Lower lobe of right lung (tissue), 2 donors: Measurements from ENCODE around the gene DNAJB12. TPM values are rescaled to one million over a fixed set of nuclear protein-coding genes. Genes with fewer than 3 reads are reported as not detected.
A peak's percentile ranks its signal among the peaks of the same experiment; 100 is the strongest.

Experiments used
- ATAC-seq, 2 donors: fragments of 200-7000 bp; cut with Tn5 transposase; one replicate each; pipeline ENCODE4 v1.9.1; 2020 to 2022; ENCODE audit warnings: mild to moderate bottlenecking in 2 of 2, moderate library complexity in 2 of 2
- DNase-seq: peaks from one replicate; pipeline ENCODE4 v3.0.0-alpha.2; 2020
- H3K27ac ChIP-seq: fragments of 200-600 bp; one replicate; pipeline ENCODE4 v1.8.0; 2022
- H3K27me3 ChIP-seq: fragments of 200-600 bp; one replicate; pipeline ENCODE4 v1.8.0; 2022; ENCODE audit warnings: low read depth
- H3K36me3 ChIP-seq: fragments of 200-600 bp; one replicate; pipeline ENCODE4 v1.8.0; 2022; ENCODE audit warnings: mild to moderate bottlenecking
- H3K4me1 ChIP-seq: fragments of 200-600 bp; one replicate; pipeline ENCODE4 v1.8.0; 2022
- H3K4me3 ChIP-seq: fragments of 200-600 bp; one replicate; pipeline ENCODE4 v1.8.0; 2022; ENCODE audit warnings: mild to moderate bottlenecking
- H3K9me3 ChIP-seq: fragments of 200-600 bp; one replicate; pipeline ENCODE4 v1.8.0; 2022
- intact Hi-C: fragments of 100-400 bp; cut with DNase I; formaldehyde crosslinking; loops from one replicate; pipeline ENCODE4 v1.11.0; 2022
- total RNA-seq: library from RNA; stranded (reverse); fragmentation: NEBNext Ultra II Directional; extraction: Animal tissue kit (Norgen Biotek cat#: 25700); gene quantifications from one replicate; pipeline ENCODE4 v1.2.1, GENCODE V29; 2021
- TF ChIP-seq, protein P1 (sequence below): fragments of 200-600 bp; IDR thresholded peaks from one replicate; pipeline ENCODE4 v1.8.0; 2022; ENCODE audit warnings: antibody characterized with exemption, mild to moderate bottlenecking
- donor health status: DM: no; HTN: yes; CAD: no; lungs with severe emphysema.

DNAJB12 gene
- total RNA-seq, 1 donor from 2014 or later: 44.7 TPM

GRCh38 chr10:72336259-72337038 is 18.3 kb downstream of the DNAJB12 start:
- DNase-seq (peak; percentile 44), ATAC-seq (no peak)
- Histone ChIP-seq H3K36me3 (peaks cover 71% of the 10 kb centered on the region), H3K4me3 (no peak overlapping the region), H3K9me3 (no peaks in the 10 kb centered on the region), H3K27me3 (no peaks in the 10 kb centered on the region), H3K27ac (peak overlapping the region; percentile 94), H3K4me1 (peaks cover 76% of the 10 kb centered on the region)
- intact Hi-C loops: no loop called here
- TF ChIP-seq, protein P1, sequence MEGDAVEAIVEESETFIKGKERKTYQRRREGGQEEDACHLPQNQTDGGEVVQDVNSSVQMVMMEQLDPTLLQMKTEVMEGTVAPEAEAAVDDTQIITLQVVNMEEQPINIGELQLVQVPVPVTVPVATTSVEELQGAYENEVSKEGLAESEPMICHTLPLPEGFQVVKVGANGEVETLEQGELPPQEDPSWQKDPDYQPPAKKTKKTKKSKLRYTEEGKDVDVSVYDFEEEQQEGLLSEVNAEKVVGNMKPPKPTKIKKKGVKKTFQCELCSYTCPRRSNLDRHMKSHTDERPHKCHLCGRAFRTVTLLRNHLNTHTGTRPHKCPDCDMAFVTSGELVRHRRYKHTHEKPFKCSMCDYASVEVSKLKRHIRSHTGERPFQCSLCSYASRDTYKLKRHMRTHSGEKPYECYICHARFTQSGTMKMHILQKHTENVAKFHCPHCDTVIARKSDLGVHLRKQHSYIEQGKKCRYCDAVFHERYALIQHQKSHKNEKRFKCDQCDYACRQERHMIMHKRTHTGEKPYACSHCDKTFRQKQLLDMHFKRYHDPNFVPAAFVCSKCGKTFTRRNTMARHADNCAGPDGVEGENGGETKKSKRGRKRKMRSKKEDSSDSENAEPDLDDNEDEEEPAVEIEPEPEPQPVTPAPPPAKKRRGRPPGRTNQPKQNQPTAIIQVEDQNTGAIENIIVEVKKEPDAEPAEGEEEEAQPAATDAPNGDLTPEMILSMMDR: no peak

- Histone ChIP-seq H3K36me3 (peaks cover 64% of the 10 kb centered on the region), H3K4me1 (peaks cover 76% of the 10 kb centered on the region), H3K9me3 (no peaks in the 10 kb centered on the region), H3K4me3 (peak overlapping the region; percentile 12), H3K27ac (peak overlapping the region; percentile 94), H3K27me3 (no peaks in the 10 kb centered on the region)
- intact Hi-C loops: no loop called here
- TF ChIP-seq, protein P1: no peak
- ATAC-seq (peak in 1 of 2 donors; percentile 8), DNase-seq (peak; percentile 43)
These were observed 19.1 kb downstream of the DNAJB12 start for GRCh38 chr10:72335394-72336258.

GRCh38 chr10:72334825-72335393 is 19.8 kb downstream of the DNAJB12 start:
- TF ChIP-seq, protein P1: peak; percentile 28
- H3K36me3 ChIP-seq: peaks cover 57% of the 10 kb centered on the region
- peak; percentile 45 to 77 for ATAC-seq
- DNase-seq: peak; percentile 93
- H3K4me3 ChIP-seq: peak overlapping the region; percentile 12
- H3K27me3 ChIP-seq: no peaks in the 10 kb centered on the region
- peak overlapping the region; percentile 94 for H3K27ac ChIP-seq
- no peaks in the 10 kb centered on the region for H3K9me3 ChIP-seq
- intact Hi-C loops: no loop called here
- H3K4me1 ChIP-seq: peaks cover 76% of the 10 kb centered on the region

DNA sequence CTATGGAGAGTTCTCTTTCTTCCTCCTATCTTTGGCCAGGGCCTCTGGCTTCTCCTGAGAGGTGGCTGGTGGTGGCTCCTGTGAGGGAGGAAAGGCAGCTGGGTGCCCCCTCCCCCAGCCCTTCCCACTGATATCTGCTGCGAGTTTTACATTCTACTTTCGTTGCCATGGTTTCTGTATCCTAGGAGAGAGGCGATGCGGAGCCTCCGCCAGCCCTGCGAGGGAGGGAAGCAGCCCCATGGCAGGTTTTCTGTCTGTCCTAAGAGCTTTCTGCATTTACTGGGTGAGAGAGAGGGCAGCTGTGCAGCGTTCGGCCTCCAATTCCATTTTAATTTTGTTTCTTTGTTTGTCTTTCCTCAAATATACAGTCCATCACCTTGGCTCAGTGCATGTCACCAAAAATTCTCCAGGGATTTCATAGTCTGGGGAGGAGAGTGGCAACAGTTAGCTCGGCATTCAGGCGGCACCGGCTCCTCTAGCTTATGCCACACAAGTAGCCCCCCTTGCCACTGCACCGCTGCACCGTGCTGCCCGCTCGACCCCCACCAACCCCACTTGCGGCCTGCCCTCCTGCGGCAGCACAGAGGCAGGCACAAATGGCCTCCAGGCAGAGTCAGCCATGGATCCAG is 20.4 kb downstream of the DNAJB12 start:
- H3K9me3 ChIP-seq: no peaks in the 10 kb centered on the region
- peak overlapping the region; percentile 94 for H3K27ac ChIP-seq
- DNase-seq: peak; percentile 51
- ATAC-seq: no peak
- no peaks in the 10 kb centered on the region for H3K27me3 ChIP-seq
- H3K4me1 ChIP-seq: peaks cover 82% of the 10 kb centered on the region
- TF ChIP-seq, protein P1: no peak
- no peak overlapping the region for H3K4me3 ChIP-seq
- intact Hi-C loops: no loop called here
- H3K36me3 ChIP-seq: peaks cover 51% of the 10 kb centered on the region
